ENCODE measurements around the gene RPGR.

GRCh38 chrX:38342853-38343778, 15.8 kb upstream of the RPGR start:
- no peak for TF ChIP-seq EZH2 (IDR thresholded peaks at IDR 0.05; ENCODE audit: borderline replicate concordance, low read length)
- TF ChIP-seq CTCF (IDR thresholded peaks at IDR 0.05; ENCODE audit: low read length) = no peak

Data from OCI-LY1 (cell line).